HG03520 (cell line): ENCODE measurements around the gene FUS.
"Not testable (repeated sequence)": the region's sequence is repeated elsewhere in the genome, so short reads cannot be mapped to it uniquely, and the experiment has no call there.

ENCODE experiments used
- ATAC-seq: cut with Tn5 transposase; IDR thresholded peaks from one replicate; pipeline ENCODE4 v1.9.1; 2021; ENCODE audit warnings: mild to moderate bottlenecking, moderate library complexity; ENCODE audit not compliant: unreplicated experiment

The FUS gene

DNA sequence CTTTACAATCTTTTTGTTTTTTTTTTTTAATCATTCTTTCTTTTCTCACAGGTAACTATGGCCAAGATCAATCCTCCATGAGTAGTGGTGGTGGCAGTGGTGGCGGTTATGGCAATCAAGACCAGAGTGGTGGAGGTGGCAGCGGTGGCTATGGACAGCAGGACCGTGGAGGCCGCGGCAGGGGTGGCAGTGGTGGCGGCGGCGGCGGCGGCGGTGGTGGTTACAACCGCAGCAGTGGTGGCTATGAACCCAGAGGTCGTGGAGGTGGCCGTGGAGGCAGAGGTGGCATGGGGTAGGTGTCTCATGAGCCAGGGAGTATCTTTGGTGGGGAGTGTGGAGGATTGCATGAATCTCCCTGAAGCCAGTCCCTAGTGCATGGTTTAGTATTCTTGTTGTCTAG is 4.9 kb downstream of the FUS start:
- no peak for ATAC-seq

DNA sequence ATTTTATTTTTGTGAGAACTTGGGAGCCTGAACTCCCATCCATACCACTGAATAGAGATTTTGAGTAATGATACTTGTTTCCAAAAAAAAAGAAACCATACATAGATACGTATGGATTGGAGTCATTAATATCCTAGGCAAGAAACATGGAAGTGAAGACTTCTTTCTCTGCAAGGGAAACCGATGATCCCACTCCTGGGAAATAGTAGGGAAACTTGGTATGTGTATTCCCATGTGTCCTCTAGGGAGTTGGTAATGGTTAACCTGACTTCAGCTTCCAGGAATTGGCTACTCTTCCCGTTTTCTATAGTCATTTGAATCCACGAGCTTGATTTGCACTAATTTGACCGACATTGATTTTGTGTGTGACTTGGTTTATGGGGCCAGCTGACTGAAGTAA is 5.4 kb downstream of the FUS start:
- ATAC-seq = no peak

DNA sequence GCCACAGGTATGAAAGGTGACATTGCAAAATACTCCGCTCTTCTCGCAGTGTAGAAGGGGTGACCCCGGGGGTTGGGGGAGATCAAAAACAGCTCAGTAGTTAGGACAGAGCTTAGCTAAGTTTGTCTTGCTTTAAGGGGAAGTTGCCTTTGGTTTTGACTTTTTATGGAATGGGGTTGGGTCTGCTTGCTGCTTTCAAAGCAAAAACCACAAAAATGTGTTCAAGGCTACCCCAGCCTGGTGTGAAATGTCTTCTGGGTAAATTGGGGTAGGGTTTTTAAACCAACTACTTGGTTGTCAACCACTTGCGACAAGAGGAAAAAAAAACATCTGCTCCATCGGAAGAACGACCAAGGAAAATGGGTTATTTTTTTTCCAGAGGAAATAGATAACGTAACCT is 6.2 kb downstream of the FUS start:
- no peak for ATAC-seq

DNA sequence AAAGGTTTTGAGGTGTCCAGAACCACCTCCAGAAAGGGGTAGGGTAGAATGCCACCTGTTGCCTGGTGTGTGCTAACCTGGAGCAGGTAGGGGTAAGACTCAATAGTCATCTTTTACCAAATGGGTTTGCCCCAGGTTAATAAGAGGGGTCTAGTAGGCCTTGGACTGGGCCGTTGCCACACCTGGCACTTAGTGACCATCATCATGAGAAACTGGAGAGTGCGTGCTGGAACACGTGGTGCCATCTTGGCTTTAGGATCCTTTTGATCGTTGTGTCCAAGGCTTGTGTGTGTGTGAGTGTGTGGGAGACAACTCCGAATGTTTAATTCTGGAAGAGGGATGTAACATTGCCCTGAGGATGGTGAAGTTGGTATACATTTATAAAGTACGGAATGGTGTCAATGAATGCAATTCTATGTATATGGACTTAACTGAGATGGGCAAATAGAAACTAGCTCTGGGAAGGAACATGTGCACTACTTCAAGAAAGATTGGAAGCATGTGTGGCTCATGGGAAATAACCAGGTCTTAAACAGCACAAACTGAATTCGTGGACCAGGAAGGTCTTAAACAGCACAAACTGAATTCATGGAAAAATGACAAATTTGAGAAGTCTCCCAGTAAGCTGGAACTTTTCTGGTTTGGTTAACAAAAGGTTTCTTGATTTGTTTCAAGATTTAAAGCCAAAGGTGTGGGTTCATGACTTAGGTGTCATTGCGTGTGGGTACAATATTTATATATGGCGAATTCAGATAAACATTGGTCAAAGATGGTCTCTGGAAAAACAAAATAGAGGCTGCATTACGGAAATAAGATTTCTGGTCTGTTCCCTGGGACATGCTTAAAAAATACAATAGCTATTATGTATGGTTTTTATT is 7.2 kb downstream of the FUS start:
- no peak for ATAC-seq

DNA sequence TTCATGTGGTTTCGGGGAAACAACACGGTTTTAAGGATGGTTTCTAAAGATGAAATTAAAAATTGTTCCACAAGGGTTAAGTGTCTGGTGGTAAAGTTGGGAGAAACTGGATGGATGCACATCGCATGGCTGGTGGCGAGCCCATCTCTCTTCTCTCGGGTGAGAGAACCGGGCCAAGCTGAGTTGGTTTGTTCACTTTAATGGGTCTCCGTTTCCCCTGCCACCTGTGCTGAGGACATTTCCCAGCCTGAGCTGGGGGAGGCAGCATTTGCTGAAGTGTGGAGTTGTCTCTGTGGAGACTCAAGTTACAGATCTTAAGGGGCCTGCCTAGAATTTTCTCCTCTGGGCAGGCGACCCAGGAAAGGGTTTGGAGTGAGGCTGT is 7.9 kb downstream of the FUS start:
- no peak for ATAC-seq

DNA sequence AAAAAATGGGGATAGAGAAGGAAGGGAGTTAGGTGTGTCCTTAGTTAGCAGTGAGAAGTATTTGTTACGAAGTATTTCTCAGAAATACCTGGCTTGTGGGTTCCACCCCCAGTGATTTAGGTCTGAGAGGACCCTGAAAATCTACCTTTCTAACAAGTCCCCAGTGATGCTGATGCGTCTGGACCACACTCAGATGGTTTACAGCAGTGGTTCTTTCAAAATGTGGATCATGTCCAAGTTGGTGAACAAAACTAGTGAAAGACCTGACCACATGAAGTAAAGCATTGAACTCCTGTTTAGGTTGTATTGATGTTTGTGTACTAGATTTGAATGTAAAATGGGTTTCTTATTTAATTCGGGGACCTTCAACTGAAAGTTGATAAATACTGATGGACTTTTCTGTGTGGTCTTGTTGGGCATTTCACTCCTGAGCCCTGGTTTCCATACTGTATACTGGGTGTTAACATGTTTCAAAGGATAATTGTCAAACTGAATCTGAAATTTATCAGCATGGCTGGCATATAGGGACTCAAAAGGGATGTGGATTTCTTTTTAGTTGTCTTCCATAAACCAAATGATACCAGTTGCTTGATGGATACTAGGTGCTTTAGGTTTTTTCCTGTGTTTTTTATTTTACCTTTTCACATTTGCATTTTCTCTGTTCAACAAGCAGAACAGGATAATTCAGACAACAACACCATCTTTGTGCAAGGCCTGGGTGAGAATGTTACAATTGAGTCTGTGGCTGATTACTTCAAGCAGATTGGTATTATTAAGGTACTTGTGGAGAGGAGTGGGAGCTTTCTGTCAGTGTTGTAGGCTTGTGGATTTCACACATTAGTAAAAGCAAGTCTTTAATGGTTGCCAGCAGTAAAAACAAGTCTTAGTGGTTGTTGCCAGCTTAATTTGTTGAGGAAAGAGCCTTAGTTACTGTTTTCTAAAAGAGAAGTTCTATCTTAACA is 8.8 kb downstream of the FUS start:
- ATAC-seq = no peak

DNA sequence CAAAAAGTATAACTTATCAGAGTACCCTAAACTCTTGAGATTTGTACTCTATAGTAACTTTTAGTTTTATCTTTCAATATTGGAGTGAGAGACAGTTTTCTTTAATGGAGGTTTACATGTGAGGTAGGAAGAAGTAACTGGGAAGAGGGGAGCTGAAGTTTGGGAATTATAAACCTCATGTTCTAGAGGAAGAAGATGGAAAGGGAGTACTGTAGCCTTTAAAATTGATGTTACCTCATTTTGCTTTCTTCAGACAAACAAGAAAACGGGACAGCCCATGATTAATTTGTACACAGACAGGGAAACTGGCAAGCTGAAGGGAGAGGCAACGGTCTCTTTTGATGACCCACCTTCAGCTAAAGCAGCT is 9.5 kb downstream of the FUS start:
- no peak for ATAC-seq

DNA sequence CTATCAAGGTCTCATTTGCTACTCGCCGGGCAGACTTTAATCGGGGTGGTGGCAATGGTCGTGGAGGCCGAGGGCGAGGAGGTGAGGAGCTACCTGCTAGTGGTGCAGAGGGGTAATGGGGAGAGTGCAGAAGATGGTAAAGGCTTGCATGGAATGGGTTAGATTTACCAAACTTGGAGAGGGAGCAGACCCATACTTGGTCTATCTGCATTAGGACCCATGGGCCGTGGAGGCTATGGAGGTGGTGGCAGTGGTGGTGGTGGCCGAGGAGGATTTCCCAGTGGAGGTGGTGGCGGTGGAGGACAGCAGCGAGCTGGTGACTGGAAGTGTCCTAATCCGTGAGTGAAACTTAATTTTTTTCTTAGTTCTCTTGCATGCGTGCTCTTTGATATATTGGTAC is 10.1 kb downstream of the FUS start:
- ATAC-seq = no peak

DNA sequence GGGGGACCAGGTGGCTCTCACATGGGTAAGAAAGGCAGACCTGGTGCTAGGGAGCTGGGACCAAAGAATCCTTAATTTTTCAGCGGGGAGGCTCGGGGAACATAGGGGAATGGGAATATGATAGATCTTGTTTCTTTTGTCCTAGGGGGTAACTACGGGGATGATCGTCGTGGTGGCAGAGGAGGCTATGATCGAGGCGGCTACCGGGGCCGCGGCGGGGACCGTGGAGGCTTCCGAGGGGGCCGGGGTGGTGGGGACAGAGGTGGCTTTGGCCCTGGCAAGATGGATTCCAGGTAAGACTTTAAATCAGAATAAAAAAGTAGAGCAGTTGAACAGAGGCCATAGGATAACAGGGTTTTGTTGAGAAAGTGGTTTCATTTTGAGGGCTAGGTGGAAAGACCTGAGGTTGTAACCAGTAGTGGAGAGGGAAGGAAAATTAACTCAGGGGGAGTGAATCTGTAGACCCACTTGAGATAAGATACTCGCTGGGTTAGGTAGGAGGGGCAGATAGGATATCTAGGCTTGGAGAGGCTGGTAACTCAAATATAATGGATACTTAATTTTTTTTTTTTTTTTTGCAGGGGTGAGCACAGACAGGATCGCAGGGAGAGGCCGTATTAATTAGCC is 11.0 kb downstream of the FUS start:
- no peak for ATAC-seq

DNA sequence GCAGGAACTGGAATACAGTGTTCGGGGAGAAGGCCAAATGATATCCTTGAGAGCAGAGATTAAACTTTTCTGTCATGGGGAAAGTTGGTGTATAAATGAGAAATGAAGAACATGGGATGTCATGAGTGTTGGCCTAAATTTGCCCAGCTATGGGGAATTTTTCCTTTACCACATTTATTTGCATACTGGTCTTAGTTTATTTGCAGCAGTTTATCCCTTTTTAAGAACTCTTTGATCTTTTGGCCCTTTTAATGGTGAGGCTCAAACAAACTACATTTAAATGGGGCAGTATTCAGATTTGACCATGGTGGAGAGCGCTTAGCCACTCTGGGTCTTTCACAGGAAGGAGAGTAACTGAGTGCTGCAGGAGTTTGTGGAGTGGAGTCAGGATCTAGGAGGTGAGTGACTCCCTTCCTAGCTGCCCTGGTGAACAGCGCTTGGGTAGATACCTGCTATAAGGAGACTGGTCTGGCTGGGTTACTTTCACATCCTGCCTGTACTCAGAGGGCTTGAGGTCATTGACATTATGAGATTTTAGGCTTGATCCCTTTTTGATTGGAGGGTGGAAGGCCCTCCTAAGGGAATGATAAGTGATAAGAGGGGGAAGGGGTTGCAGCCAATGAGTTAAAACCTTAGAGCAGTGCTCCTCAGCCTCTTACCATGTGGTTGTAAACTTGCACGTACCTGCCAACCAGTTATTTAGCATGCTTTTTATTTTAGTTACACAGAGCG is 11.9 kb downstream of the FUS start:
- no peak for ATAC-seq

DNA sequence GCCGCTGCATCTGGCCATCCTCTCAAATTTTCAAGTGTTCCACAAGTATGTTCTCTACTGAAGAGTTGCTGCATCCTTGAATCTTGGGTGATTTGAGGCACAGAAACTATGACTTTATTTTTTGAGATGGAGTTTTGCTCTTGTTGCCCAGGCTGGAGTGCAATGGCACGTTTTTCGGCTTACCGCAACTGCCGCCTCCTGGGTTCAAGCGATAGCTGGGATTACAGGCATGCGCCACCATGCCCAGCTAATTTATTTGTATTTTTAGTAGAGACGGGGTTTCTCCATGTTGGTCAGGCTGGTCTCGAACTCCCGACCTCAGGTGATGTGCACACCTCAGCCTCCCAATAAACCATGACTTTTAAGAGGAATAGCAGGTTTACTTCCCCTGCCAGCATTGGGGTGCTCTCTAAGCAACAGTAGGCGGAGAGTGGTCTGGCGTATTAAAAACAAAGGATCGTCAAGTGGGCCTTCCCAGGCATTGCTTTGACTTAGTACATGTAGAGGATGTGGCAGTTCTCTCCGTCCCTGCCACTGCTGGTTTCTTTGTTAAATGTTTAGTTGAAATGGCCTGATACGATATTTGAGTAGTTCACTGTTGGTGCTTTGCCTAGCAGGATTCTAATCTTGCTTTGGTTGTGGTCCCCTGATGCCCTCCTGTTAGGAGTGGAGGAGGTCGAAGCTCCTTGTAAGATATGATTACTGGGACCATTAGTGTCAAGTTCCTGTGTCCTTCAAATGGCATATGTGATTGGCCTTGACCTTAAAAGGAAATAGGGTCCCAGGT is 13.1 kb downstream of the FUS start:
- no peak for ATAC-seq

DNA sequence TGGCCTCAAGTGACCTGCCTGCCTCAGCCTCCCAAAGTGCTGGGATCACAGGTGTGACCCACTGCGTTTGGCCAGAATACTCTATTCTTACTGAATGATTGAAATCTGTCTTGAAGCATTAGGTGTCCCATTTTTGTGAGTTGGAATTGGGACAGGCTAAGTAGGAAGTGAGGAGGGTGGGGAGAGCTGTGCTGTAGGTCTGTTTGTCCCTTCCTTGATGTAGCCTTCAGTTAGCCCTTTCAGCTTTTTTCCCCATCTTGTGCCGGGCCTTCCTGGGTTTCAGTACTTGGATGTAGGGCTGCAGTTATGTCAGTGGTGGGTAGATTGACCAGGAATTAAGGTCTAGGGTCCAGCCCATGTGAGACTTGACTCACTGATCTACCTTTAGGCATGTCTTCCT is 13.9 kb downstream of the FUS start:
- no peak for ATAC-seq

DNA sequence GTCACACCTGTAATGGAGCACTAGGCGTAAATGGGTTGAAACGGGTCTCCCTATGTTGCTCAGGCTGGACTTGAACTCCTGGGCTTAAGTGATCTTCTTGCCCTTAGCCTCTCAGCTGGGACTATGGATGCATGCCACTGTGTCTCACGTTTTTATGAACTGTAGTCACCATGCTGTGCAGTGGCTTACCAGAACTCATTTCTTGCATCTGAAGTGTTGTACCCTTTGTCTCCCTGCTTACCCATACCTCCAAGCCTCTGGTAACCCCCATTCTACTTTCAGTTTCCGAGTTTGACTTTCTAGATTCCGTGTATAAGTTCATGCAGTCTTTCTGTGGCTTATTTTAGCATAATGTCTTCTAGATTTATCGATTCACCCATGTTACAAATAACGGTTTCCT is 15.0 kb downstream of the FUS start:
- ATAC-seq = no peak

DNA sequence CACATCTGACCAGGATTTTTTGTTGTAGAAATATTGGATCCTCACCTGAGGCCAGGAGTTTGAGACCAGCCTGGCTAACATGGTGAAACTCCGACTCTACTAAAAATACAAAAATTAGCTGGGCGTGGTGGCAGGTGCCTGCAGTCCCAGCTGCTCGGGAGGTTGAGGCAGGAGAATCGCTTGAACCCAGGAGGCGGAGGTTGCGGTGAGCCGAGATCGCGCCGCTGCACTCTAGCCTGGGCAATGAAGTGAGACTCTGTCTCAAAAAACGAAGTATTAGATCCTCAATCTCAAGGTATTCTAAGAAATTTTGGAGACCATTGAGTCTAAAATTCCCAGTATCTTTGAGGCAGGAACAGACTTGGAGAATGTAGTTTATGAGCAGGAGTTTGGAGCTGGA is 15.9 kb downstream of the FUS start:
- not testable (repeated sequence) for ATAC-seq

DNA sequence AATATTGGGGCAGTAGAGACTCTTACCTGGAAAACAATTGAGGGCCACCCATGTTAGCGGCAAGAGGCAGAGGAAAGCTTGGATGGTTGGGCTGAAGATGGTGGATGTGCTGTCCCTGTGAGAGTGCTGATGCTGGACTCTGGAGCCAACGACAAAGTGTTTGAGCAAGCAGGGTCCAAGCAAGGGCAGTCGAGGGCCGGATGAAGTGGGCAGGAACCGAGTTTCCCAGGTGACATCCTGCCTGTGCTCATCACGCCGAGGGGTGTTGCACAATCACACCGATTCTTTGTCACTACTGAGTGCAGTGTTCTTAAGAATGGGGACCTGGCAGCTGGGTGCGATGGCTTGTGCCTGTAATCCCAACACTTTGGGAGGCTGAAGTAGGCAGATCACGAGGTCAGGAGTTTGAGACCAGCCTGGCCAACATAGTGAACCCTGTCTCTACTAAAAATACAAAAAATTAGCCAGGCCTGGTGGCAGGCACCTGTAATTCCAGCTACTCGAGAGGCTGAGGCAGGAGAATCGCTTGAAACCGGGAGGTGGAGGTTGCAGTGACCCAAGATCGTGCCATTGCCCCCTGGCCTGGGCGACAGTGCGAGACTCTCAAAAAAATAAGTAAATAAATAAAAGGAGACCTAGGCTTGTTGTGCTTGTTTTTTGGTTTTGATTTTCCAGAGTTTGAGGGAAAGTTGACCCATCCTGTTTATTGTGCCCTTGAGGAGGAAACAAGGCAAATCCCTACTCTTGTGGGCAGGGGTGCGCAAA is 16.6 kb downstream of the FUS start:
- no peak for ATAC-seq

DNA sequence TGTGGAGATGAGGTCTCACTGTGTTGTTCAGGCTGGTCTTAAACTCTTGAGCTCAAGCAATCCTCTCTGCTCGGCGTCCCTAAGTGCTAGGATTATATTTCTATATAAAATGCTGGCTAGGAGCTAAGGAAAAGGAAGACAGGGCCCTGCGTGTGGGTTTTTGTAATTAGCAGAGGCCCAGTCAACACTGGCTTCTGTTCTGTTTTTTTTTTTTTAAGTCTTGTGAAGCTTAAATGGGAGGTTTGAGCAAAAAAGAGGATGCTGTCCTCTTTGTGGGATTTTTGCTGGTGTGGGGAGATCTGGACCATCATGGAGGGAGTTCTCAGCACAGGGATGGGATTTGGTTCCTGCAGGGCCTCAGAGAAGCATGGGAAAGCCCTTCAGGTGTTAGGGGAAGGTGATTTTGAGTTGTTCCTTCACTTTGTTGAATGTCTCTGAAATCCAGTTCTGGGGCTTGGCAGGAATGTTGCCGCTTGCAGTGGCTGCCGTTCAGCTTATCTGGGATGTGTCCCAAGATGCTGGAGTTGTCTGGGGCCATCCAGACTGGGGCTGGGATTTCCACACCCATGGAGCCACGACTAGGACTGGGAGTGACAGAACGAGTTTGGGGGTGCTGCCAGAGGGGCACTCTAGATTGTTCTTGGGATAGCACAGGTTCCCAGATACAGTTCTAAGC is 18.4 kb downstream of the FUS start:
- ATAC-seq = no peak

DNA sequence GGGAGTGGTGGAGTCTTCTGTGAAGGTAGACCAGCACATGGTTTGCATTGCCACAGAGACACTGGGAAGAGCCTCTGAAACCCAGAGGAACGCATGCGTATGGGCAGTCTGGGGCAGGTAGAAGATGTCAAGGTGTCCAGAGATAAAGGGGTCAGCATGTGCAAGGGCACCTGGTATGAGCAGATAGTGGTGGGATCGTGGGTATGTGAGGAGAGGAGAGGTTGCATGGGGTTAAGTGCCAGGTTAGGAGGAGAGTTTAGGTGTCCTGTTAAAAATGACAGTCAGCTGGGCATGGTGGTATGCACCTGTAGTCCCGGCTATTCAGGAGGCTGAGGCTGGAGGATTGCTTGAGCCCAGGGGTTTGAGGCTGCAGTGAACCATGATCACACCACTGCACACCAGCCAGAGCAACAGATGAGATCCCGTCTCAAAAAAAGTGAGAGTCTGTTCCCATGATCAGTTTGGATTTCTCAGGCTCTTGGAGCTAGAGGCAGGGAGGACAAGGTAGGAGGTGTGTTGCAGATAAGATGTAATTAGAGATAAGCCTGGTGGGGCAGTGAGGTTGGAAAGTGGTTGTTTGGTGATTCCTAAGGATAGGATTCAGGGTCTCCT is 19.6 kb downstream of the FUS start:
- no peak for ATAC-seq

DNA sequence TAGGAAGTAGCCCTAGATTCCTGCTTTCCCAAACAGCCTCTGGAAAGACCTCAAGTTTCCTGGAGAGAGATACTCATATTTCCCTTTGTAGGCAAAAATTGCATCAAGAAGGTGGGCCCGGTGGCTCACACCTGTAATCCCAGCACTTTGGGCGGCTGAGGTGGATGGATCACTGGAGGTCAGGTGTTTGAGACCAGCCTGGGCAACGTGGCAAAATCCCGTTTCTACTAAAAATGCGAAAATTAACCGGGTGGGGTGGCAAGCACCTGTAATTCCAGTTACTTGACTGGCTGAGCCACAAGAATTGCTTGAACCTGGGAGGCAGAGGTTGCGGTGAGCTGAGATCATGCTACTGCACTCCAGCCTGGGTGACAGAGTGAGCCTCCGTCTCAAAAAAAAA is 20.2 kb downstream of the FUS start:
- ATAC-seq = not testable (repeated sequence)
